Measurements from ENCODE around the gene FASTKD2.
"Not testable (repeated sequence)": the region's sequence is repeated elsewhere in the genome, so short reads cannot be mapped to it uniquely, and the experiment has no call there.

FASTKD2 gene

DNA sequence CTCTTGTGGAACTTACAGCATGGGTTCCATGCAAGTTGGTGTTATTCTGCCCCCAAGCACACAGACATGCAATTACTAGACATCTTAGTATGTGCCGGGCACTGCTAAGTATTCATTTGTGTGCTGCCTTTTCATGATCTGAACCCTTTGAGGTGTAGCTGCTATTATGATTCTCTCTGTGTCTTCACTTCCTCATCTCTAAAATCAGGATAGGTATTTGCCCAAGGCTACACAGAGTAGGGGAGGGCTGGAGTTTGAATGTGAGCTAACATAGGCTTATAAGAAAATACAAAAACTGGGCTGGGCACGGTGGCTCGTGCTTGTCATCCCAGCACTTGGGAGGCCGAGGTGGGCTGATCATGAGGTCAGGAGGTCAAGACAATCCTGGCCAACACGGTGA is 27.2 kb downstream of the FASTKD2 start:
- no peak for DNase-seq

DNA sequence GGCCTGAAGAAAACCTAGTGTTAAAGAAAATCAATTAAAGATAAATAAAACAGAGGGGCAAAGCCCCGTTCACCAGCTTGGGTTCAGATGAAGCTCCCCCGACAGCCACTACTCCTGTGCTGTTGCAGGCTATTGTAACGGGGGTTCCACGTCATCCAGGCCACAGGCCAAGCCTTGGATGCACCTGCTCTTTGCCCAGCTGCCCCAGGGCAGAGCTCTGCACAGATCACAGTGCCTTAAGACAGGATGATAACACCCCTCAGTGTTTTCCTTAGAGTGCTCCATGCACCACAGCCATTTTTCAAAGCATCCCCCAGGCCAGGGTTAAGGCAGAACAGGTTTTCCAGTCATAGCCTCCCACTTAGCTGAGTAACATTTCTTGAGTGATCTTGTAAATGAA is 32.0 kb downstream of the FASTKD2 start:
- DNase-seq, result no peak

DNA sequence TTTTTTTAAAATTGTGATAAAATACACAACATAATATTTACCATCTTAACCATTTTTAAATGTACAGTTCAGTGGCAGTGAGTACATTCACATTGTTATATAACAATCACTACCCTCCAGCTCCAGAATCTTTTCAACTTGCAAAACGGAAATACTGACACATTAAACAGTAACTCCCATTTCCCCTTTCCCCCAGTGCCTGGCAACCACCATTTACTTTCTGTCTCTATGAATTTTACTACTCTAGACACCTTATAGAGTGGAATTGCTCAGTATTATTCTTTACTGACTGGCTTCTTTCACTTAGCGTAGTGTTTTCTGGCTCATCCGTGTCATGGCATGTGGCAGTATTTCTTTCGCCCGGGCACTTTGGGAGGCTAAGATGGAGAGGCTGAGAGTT is 32.6 kb downstream of the FASTKD2 start:
- no peak for DNase-seq

DNA sequence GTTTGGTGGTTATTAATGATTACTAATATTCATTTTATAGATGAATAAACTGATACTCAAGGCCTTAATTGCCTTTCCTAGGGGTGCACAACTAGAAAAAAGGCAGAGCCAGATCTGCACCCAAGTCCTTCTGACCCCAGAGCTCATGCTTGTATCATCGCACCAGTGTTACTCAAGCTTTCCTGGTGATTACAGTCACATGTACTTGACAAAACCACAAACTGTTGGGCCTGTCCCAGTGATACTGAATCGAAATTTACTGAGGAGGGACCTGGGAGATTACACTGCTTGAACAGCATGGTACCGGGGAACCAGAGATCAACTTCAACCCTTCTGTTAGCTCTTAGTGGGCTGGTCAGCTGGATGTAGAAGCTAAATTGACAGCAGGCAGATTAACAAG is 33.7 kb downstream of the FASTKD2 start:
- no peak for DNase-seq

DNA sequence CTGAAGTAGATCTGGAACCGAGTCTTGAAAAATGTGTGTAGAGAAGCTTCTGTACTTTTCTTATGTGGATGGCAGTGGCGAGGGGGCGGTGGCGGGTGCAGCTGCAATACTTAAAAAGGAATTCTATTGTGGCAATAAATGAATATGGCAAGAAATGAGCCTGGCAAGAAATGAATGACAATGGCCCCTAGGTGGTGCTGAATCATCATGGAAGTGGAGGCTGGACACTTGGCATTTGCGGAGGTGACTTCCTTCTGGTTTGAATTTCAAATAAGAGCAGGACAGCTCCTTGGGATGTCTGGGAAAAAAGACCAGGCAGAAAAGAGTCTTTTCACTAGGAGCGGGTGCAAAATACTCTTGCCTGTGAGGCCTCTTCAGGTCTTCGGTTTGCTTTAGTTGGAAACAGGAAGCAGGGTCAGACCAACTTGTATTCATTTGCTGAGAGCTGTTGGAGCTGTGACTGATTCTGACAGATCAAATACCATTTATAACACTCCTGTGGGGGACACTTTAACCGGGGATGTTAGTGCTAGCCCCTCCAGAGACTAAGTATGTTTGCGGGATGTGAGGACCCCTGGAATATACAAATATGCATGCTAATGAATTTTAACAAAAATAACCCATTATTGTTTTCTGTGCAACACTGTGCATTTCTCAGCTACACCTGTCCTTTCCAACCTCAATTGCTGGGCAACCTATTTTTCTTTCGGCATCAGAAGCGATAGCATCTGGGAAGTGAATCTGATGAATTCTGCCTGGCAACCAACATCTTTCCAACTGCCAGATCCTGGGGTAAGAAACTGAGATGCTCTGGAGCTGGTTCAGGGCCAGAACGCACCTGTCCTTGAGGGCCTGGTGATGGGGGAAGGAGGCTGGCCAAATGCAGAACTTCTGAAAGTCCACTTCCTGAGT is 35.4 kb downstream of the FASTKD2 start:
- DNase-seq, result peak; percentile 79

DNA sequence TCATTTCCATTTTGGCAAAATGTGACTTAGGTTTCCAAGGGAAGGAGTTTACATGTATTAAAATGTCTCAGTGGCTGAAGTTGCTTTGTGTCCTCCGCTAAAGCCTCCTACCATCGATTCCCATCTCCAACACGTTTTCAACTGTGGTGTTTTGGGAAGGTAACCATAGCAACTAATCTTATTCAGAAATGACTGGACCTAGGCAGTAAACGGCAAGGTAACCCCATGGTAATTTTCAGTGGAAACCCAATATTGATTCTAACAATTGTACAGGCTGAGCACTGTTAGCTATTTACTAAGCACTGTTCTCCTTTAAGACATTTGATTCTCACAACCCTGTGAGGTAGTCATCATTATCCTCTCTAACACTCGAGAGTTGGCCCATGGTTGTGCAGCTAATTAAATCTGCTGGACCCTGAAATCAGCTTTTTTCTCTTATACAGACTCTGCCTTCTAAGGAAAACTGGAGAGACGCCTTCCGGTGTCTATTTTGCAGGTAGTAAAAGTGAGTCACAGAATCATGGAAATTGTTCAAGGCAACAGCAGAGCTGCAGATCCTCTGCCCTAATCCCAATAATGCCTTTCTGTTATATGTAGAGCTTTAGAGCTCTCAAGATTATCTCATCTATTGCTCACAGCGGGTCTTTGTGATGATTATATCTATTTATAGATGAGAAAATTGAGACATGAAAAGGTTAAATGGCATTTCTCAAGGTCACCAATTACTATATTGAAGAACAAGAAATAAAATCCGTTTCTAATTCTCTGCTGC is 36.2 kb downstream of the FASTKD2 start:
- no peak for DNase-seq

DNA sequence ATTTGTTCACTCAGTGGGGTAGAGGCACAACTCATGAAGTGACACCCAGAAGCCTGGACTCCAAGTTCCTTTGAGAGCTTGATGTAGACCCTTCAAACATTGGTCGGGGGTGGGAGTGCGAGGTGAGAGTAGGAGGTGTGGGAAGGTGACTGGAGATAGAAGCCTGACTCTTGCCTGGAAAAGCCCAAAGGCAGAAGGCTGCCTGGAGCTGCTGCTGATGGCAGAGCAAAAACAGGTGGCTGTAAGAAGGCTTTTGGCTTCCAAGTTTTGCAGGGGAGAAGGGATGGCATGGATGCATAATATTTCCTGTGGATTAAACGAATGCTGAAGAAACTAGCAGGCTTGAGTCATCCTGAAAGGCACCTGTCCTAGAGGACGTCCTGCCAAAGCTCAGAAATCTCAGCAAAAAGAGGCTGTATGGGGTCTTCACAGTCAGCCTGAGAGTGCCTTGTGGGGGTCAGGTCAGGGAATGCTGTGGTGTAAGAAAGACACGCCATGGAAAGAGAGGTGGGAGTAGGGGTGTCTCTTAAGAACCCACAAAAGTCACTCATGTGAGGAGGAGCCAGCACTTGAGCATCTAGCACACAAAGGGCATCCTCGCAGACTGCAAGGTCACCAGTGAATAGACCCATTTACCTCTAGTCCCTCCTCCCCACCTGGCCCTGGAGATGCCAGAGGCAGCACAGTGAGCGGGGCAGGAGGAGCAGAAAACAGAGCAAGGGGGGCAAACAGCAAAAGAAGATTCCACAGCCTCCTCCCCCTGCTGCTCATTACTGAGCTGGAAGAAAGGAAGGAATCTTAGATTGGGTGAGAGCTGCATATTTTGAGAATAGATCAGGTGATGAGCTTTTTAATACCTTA is 37.5 kb downstream of the FASTKD2 start:
- no peak for DNase-seq

DNA sequence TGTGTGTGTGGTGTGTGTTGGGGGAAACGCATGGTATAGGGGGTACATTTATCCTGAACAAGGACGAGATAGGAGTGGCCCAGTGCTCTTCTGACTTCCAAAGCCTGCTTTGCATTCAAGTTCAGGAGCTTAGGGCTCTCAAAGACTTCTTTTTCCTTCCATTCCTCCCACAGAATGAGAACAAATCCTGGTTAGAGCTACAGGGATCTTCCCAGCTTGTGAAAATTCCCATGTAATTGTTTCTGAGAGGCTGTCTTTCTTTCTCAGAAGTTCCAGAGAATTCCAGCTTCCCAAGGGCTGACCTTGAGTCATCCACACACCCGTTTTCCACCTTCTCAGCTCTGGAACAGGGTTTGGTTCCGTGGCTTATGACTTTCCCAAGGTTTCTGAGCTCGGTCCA is 38.9 kb downstream of the FASTKD2 start:
- DNase-seq, result peak; percentile 6

DNA sequence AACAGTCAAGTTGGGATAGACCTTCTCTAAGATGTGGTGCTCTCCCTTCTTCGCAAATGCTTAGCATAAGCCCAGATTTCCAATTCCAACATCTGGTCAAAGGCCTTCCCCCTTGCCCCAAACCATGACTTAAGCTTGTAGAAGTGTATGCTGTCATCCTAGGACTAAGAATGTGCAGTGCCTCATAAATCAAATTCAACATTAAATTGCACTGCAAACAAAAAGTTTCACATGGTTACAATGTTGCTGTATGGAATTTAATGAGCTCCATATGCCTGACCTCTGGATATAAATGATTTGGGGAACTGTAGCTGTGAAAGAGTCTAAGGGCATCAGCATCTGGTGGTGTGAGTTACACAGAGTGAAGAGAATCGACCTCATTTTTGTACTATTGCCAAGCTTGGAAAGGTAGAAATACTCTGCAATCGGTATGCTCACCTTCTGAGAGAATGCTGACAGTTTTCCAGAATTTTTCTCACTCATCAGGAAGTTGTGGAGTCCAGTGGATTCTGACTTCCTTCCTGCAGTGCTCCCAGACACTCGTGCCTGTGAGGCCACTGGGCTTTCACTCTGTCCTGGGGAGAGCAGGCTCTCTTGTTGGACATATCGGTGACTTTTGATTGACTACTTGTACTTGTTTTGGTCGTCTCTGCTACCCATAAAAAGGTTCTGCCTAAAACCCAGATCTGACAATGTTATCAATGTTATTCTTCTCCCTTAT is 40.6 kb downstream of the FASTKD2 start:
- peak; percentile 69 for DNase-seq

DNA sequence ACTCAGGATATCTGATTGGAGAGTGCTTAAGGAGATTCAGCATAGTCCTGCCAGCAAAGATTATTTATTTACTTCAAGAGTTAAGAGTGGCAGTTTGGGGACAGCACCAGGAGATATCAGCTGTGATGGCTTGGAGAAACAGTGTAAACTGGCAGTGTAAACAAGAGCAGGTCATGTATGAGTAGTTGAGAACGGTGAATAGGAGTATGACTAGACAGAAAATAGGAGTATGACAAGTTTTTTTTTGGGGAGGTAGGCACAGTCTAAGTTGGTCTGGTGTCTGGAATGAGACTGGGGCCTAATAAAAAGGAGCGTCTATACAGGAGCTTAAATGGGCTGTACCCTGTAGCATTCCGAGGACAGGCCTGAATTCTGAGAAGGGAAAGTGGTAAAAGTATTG is 42.2 kb downstream of the FASTKD2 start:
- DNase-seq, result not testable (repeated sequence)

DNA sequence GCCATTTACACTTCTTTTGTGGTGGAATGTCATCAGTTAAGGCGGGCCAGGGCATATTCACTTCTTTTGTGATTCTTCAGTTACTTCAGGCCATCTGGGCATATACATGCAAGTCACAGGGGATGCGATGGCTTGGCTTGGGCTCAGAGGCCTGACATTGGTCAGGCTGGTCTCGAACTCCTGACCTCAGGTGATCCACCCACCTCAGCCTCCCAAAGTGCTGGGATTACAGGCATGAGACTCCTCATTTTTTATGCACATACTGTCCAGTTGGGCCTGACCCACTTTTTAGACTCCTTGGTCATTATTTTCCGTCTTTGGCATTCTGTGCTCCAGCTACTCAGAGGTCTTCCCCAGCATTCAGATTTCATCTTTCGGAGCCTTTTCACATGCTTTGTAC is 47.1 kb downstream of the FASTKD2 start:
- not testable (repeated sequence) for DNase-seq

DNA sequence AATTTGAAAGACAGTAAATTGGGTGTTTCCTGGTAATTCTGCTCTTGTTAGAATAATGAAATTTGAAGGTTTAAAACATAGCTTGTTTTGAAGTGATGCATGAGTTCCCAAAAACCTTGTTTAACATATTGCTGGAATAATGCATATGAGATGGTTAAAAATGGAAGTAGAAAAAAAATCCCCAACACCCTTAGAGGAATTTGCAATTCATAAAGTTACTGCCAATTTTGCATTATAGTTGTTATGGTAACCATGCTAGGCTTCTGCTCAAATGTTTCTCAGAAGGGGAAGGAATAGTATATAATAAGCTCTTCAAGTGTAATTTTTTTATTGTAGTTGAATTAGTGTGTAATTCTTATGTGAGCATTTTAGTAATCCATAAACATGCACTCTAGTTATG is 49.1 kb downstream of the FASTKD2 start:
- no peak for DNase-seq

DNA sequence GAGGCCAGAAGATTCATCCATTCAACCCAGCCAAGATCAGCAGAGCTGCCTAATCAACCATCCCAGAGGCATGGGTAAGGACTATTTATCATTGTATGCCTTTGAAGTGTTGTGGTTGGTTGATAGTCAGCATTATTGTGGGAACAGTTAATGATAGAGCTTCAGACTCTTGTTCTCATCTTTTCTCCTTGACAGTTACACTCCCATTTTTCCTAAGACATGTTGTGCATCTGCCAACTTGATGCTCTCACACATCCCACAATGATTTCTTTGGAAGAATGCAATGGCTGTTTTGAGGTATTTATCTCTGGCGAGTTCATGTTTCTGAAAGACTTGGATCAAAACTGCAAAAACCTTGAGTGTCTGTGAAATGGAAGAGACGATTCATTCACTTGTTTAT is 55.4 kb downstream of the FASTKD2 start:
- DNase-seq, result no peak

DNA sequence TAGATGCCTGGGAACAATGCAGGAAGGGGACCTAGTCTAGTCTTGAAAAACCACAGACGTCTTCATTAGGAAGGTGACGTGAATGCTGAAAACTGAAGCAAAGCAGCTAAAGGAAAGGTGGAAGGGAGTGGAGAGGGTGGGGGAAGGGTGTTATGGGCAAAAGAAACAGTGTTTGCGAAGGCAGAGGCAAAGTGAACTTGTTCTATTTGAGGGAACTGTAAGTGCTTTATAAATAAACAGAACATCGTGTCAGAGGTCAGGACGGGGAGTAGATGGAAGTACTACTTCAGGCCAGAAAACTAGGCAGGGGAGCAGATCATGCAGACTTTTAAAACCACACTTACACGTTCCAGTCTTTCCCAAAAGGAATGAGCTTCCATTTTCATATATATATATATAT is 57.8 kb downstream of the FASTKD2 start:
- no peak for DNase-seq

DNA sequence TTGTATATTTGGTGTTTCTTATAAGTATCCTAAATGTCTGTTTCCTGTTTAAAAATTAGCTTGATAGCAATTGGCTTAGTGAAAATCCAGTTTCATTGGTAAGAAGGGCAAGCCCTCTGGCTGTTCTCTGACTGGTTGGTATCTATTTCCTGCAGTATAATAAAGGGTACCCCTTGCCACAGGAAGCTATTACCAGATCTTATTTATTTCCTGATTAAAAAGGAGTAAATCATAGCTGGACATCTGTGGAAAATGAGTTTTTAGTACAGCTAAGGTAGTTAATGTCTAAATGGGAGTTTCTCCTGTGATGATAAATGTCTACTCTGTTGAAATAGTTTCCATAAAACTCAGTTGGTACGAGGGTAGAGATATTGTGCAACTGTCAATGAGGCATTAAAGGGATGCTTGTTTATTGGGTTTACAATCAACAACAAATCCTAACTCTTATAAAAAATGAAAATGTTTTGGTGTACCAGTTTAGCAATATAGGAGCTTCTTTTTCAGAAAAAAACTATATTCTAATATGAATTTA is 58.7 kb downstream of the FASTKD2 start:
- DNase-seq, result no peak

DNA sequence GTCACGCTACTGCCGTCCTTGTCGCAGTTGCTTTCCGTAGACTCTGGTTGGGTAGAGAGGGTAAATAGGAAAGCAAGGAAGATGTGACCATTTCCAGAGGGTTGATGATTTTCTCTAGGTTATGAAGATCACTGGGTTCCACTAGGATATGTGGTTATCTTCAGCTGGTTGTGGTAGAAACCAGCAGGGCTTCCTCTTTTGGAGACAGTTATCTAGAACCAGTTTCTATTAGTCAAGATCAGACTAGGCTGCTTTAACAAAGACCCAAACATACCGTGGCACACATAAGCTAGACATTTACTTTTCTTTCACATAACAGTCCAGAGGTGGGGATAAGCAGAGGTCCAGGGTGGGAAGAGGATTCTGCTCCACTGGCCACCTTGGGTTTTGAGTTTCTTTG is 59.6 kb downstream of the FASTKD2 start:
- DNase-seq, result no peak

DNA sequence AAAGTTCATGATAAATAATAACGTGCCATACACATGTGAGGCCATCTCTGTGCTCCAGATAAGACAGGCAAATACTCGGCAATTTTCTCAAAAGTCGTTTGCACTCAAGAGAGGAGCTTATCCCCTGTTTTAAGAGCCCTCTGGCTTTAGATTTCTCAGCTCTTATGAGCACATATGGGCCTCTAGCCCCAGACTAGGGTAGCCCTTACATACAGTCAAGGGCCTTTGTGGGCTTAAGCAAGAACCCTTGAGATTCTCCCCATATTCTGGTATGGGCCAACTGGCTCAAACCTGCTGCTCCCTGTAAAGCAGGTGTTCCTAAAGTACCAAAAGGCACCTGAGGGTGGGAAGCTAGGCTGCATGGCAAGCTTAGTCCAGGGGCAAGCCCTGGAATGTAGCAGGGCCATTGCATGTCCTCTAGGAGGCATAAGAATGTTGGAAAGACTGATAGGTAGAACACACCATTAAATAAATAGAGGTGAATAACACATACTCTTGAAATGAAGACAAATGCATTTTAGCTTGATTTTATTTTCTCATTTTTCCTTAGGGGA is 66.1 kb downstream of the FASTKD2 start:
- DNase-seq, result no peak

DNA sequence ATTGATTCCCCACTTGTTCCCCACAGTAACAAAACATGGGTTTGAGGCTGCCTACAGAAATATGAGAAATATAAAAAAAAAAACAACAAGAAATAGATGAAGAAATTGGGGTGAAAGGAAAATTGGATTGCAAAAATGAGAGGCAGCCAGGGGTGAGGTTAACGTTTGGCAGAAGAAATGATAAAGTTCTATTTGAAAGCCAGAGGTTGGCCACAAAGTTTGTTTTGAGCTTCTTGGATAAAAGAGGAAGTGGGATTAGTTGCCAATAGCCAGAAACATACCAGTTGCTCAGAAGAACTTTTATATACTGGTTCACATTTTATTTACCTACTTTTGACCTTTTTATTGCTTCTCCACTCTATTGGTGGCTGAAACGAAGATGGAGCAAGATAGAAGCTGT is 67.5 kb downstream of the FASTKD2 start:
- no peak for DNase-seq

DNA sequence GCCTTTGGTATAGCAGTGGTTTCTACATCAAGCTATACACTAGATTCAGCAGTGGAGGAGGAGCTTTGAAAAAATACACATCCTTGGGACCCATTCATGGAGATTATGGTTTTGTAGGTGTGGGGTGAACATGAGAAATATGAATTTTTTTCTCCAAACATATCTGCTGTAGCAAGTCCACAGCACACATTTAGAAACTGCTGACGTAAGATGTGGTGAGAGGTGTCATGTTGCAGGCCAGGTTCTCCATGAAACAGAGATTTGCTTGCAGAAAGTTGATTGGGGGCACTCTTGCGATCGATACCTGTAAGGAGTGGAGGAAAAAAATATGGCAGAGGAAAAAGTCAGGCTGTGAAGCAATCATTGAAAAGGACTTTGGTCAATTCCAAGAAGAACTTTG is 67.9 kb downstream of the FASTKD2 start:
- DNase-seq, result no peak

DNA sequence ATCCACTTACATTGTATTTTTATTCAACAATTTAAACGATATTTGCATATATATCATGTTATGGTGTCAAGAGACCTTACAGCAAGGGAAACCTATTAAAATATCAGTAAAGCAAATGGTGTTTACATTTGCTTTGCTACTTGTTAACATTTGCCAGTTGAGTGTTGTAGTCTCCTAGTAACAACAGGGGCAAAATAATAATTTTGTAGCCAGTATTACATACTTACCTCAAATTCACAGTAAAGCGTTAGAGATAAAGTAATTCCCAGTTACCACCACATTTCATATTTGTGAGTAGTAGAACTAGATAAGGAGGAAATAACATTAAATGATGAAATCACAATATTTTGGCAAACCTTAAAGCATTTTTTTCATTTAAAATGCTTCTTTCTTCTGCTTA is 71.3 kb downstream of the FASTKD2 start:
- DNase-seq, result no peak

DNA sequence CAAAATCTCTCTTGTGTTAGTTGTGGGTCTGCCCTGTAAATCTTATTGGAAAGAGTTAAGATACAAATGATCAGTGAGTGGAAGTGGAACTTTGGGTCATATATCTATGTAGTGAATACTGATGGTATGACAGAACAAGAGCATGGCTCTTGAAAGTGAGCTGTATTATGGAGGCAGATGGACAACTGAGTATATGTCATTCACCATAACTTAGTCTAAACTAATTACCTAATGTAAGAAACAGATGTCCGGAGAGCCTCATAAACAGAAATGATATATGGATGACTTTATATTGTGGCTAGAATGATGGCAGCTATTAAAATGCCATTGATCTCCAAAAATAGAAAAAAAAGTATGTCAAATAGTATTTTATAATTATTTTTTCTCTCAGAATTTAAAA is 72.4 kb downstream of the FASTKD2 start:
- no peak for DNase-seq

DNA sequence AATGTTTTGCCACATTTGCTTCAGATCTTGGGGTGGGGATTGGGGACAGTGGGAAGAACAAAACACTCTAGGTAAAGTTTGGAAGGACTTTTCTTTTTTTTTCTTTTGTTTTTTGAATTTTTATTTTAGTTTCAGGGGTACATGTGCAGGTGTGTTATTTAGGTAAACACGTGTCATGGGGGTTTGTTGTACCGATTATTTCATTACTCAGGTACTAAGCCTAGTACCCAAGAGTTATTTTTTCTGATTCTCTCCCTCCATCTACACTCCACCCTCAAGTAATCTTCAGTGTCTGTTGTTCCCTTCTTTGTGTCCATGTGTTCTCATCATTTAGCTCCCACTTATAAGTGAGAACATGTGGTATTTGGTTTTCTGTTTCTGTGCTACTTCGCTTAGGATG is 73.3 kb downstream of the FASTKD2 start:
- no peak for DNase-seq
